Esophagus muscularis mucosa (tissue), 4 donors: ENCODE results near the gene HELZ. TPM values are rescaled to one million over a fixed set of nuclear protein-coding genes. Genes with fewer than 3 reads are reported as not detected.
"Not testable (repeated sequence)": the region's sequence is repeated elsewhere in the genome, so short reads cannot be mapped to it uniquely, and the experiment has no call there.

Source experiments
- DNase-seq: peaks from one replicate; pipeline ENCODE4 v3.0.0-alpha.2; 2017; ENCODE audit errors: extremely low spot score
- H3K27ac ChIP-seq, 4 donors: fragments of 200-600 bp; sonication (generic); replicated peaks in 1 of 4; 1 replicate in 3 of 4; 2 replicates in 1 of 4; pipeline ENCODE4 v1.5.1; 2016 to 2019; ENCODE audit warnings: mild to moderate bottlenecking in 1 of 4
- H3K27me3 ChIP-seq, 4 donors: fragments of 200-600 bp; sonication (generic); one replicate each; pipeline versions ENCODE4 v1.5.1 to v1.6.0; 2016 to 2019
- H3K36me3 ChIP-seq, 4 donors: fragments of 200-600 bp; sonication (generic); one replicate each; pipeline ENCODE4 v1.5.1; 2016 to 2019
- H3K4me1 ChIP-seq, 4 donors: fragments of 200-600 bp; sonication (generic); one replicate each; pipeline ENCODE4 v1.5.1; 2016 to 2019
- H3K4me3 ChIP-seq, 4 donors: fragments of 200-600 bp; sonication (generic); 1 replicate in 2 of 4; 2 replicates in 2 of 4; pipeline ENCODE4 v1.5.1; 2016 to 2019; ENCODE audit warnings: mild to moderate bottlenecking in 4 of 4, moderate library complexity in 1 of 4
- H3K9me3 ChIP-seq, 4 donors: fragments of 200-600 bp; sonication (generic); 1 replicate in 3 of 4; 2 replicates in 1 of 4; pipeline ENCODE4 v1.5.1; 2016 to 2019
- EP300 ChIP-seq: sonication (generic); formaldehyde crosslinking; IDR thresholded peaks from one replicate; pipeline ENCODE4 v1.6.1; 2017; ENCODE audit warnings: antibody characterized with exemption
- POLR2A ChIP-seq: fragments of 450-650 bp; IDR thresholded peaks from one replicate; pipeline ENCODE4 v1.6.1; 2017; ENCODE audit warnings: antibody characterized with exemption, moderate library complexity, mild to moderate bottlenecking, low read depth
- POLR2AphosphoS5 ChIP-seq, 2 donors: sonication (generic); formaldehyde crosslinking; IDR thresholded peaks; one replicate each; pipeline ENCODE4 v1.6.1; 2017; ENCODE audit warnings: antibody characterized with exemption in 2 of 2
- WGBS: methylation state at CpG from one replicate; pipeline ENCODE4 v1.1.5; 2018; 5-methylcytosine and 5-hydroxymethylcytosine counted together
- intact Hi-C: fragments of 100-400 bp; cut with DNase I; formaldehyde crosslinking; loops from one replicate; pipeline ENCODE4 v1.15.1; 2023
- total RNA-seq, 4 donors: library from RNA; depleted of rRNA; stranded (reverse); fragments of >200 nt; gene quantifications; one replicate each; pipeline versions ENCODE4 v1.1.0 to v1.2.1, GENCODE V29; 2016
- TF ChIP-seq, protein P1 (sequence below), 3 experiments: fragments of 200-600 bp in 2 of 3; fragments of 450-650 bp in 1 of 3; sonication (generic) in 2 of 3; IDR thresholded peaks; one replicate each; pipeline ENCODE4 v1.5.1; 2017 to 2019; ENCODE audit warnings: antibody characterized with exemption in 3 of 3, mild to moderate bottlenecking in 2 of 3, moderate library complexity in 1 of 3

The HELZ gene
- total RNA-seq, 4 donors from 2014 or later, result 35.0 to 62.3 (median 45.8) TPM

DNA sequence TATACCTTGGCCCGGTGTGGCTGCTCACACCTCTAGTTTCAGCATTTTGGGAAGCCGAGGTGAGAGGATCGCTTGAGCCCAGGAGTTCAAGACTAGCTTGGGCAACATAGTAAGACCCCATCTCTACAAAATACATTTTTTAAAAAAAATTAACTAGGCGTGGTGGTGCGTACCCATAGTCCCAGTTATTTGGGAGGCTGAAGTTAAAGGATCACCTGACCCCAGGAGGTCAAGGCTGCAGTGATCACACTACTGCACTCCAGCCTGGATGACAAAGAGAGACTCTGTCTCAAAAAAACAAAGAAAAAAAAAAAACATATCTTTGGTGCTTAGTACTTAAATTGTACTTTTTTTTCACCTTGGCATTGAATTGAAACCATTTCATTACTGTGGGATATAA, 101.7 kb downstream of the HELZ start:
- Histone ChIP-seq H3K27ac (no peak overlapping the region), H3K4me3 (no peak overlapping the region), H3K4me1 (no peaks in the 10 kb centered on the region), H3K9me3 (no peaks in the 10 kb centered on the region), H3K36me3 (peaks cover 36 to 81% (median 68%) of the 10 kb centered on the region in 4 donors), H3K27me3 (no peaks in the 10 kb centered on the region)
- no peak for TF ChIP-seq EP300
- TF ChIP-seq, protein P1, sequence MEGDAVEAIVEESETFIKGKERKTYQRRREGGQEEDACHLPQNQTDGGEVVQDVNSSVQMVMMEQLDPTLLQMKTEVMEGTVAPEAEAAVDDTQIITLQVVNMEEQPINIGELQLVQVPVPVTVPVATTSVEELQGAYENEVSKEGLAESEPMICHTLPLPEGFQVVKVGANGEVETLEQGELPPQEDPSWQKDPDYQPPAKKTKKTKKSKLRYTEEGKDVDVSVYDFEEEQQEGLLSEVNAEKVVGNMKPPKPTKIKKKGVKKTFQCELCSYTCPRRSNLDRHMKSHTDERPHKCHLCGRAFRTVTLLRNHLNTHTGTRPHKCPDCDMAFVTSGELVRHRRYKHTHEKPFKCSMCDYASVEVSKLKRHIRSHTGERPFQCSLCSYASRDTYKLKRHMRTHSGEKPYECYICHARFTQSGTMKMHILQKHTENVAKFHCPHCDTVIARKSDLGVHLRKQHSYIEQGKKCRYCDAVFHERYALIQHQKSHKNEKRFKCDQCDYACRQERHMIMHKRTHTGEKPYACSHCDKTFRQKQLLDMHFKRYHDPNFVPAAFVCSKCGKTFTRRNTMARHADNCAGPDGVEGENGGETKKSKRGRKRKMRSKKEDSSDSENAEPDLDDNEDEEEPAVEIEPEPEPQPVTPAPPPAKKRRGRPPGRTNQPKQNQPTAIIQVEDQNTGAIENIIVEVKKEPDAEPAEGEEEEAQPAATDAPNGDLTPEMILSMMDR (IDR thresholded peaks at IDR 0.05), result no peak
- no peak for TF ChIP-seq POLR2A
- no peak for TF ChIP-seq POLR2AphosphoS5 (IDR thresholded peaks at IDR 0.05)
- 95% methylated on average over 5 of the region's 5 CpGs for WGBS
- intact Hi-C loops, result no loop called here
- DNase-seq, result no peak

DNA sequence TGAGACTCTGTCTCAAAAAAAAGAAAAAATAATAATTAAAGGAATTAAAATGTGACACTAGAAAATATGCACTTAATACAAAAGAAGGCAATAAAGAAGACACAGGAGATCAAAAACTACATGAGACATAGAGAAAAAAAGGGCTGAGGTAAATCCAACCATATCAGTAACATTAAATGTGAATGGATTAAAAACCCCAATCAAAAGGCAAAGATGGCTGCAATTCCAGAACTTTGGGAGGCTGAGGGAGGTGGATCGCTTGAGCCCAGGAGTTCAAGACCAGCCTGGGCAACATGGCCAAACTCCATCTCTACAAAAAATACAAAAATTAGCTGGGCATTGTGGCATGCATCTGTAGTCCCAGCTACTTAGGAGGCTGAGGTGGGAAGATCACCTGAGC, 103.0 kb downstream of the HELZ start:
- H3K27me3 ChIP-seq, intact Hi-C loops, H3K4me3 ChIP-seq, DNase-seq, H3K27ac ChIP-seq, H3K9me3 ChIP-seq, H3K4me1 ChIP-seq: not testable (repeated sequence)
- 96% methylated on average over 1 of the region's 1 CpG for WGBS
- H3K36me3 ChIP-seq, result peaks cover 23 to 78% (median 57%) of the 10 kb centered on the region in 4 donors

DNA sequence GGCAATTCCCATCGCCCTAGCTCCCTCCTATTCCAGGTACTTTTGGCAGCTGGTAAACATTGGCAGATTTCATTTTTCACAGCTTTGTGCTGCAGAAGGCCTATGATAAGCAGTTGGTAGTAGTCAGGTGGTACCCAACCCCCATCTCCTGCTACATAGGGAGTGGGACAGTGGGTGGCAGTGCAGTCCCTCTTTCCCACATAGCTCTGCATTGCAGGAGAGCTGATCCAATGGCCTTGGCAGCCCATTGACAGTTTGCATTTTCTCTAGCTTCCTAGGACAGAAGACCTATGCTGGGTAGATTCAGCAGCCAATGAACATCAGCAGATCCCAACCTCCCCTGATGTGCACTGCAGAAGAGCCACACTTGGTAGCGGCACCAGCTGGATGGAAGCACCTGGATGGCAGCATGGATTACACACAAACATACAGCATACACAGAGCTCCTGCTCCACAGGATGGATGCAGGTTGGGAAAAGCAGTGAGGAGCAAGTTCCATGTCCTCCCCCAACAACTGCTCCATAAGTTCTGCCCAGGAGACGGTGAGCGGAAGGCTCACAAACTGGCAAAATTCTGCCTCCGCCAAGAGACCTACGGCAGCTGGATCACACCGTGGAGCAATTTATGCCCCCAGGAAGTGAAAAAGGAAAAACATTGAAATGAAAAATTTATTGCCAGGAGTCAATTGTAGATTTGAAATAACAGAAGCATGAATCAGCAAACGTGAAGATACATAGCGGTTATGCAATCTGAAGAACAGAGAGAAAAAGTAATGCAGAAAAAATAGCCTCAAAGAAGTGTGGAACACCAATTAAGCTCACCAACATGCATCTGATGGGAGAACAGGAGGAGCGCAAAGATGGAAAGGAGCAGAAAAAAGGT, 105.0 kb downstream of the HELZ start:
- TF ChIP-seq EP300 (no peak), POLR2A (no peak)
- WGBS, result 90% methylated on average over 10 of the region's 10 CpGs
- Histone ChIP-seq H3K27ac (no peak overlapping the region), H3K4me3 (no peak overlapping the region), H3K9me3 (no peaks in the 10 kb centered on the region), H3K36me3 (peaks cover 27 to 77% (median 59%) of the 10 kb centered on the region in 4 donors), H3K4me1 (no peaks in the 10 kb centered on the region), H3K27me3 (no peaks in the 10 kb centered on the region)
- intact Hi-C loops, result no loop called here
- no peak for DNase-seq

DNA sequence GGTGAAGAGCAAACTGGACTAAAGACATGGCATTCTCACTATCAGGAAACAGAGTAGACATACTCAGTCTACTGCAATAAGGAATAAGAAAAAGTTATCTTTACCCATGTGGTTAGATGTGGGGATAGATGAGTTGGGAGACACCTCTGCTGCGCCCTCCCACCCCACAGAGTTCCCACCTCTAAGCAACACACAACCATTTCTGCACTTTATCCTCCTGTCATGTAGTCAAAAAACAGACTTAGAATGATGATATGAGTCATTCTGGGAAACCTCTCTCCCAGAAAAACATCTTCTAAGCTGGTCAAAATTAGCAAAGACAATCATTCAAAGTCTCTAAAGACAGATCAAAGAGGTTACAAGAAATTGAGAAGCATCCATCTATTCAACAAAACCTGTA, 105.7 kb downstream of the HELZ start:
- no peak for DNase-seq
- no peak for TF ChIP-seq EP300
- TF ChIP-seq POLR2AphosphoS5 (IDR thresholded peaks at IDR 0.05), result no peak
- no peak for TF ChIP-seq POLR2A
- TF ChIP-seq, protein P1 (IDR thresholded peaks at IDR 0.05), result no peak
- intact Hi-C loops, result no loop called here
- Histone ChIP-seq H3K4me3 (no peak overlapping the region), H3K27ac (no peak overlapping the region), H3K9me3 (no peaks in the 10 kb centered on the region), H3K27me3 (no peaks in the 10 kb centered on the region), H3K4me1 (no peaks in the 10 kb centered on the region), H3K36me3 (peaks cover 25 to 72% (median 53%) of the 10 kb centered on the region in 4 donors)
- WGBS, result 100% methylated on average over 1 of the region's 1 CpG

DNA sequence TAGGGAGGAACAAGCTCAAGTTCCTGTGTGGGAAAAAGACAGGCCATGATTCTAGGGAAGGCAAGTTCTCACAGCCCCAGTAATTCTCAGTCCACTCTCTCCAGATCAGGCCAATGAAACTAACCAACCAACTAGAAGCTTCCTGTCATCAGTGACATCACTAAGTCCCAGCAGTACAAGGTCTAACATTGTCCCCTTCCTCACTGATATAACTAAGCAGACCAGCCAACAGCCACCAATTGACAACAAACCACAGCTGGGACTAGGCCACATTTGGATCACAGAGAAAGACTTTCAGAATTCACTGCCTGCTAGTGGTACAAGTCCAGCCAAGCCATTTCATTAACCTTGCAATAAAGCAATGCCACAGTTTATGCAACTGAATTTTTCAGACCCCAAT, 106.6 kb downstream of the HELZ start:
- Histone ChIP-seq H3K27me3 (no peaks in the 10 kb centered on the region), H3K4me1 (no peaks in the 10 kb centered on the region), H3K36me3 (peaks cover 25 to 72% (median 52%) of the 10 kb centered on the region in 4 donors), H3K27ac (no peak overlapping the region), H3K4me3 (no peak overlapping the region), H3K9me3 (no peaks in the 10 kb centered on the region)
- intact Hi-C loops, result no loop called here
- no peak for TF ChIP-seq EP300
- no peak for TF ChIP-seq POLR2A
- TF ChIP-seq, protein P1 (IDR thresholded peaks at IDR 0.05), result no peak
- TF ChIP-seq POLR2AphosphoS5 (IDR thresholded peaks at IDR 0.05), result no peak
- no peak for DNase-seq
